Stimulated activated naive B cell treated with anti-CD40 and anti-IgM and Interleukin-4, amounts not matched to agents 10 μg/mL and 1 μg/mL and 100 μg/mL, for 72 hours (primary cell): Measurements from ENCODE around the gene ACSF3.
"Not testable (repeated sequence)": the region's sequence is repeated elsewhere in the genome, so short reads cannot be mapped to it uniquely, and the experiment has no call there.

Experiments
- ATAC-seq, 2 donors: fragments of 150-1000 bp; cut with Tn5 transposase; replicated peaks; 2 replicates each; pipeline ENCODE4 v1.10.0; 2021; ENCODE audit warnings: moderate library complexity in 1 of 2
- DNase-seq: peaks from one replicate; pipeline ENCODE4 v3.0.0; 2021
- H3K27ac Mint-ChIP-seq: one replicate; pipeline ENCODE4 v1.8.0; 2022; ENCODE audit warnings: mild to moderate bottlenecking, mixed read lengths
- H3K27me3 Mint-ChIP-seq, 2 donors: one replicate each; pipeline ENCODE4 v1.8.0; 2022; ENCODE audit warnings: mixed read lengths in 2 of 2
- H3K36me3 Mint-ChIP-seq, 2 donors: one replicate each; pipeline ENCODE4 v1.8.0; 2022; ENCODE audit warnings: mixed read lengths in 2 of 2, mild to moderate bottlenecking in 1 of 2
- H3K4me1 Mint-ChIP-seq, 2 donors: one replicate each; pipeline ENCODE4 v1.8.0; 2022; ENCODE audit warnings: mixed read lengths in 2 of 2, mild to moderate bottlenecking in 1 of 2
- H3K4me3 Mint-ChIP-seq, 2 donors: one replicate each; pipeline ENCODE4 v1.8.0; 2022; ENCODE audit warnings: mild to moderate bottlenecking in 2 of 2, mixed read lengths in 2 of 2, moderate library complexity in 1 of 2
- H3K9me3 Mint-ChIP-seq, 2 donors: one replicate each; pipeline ENCODE4 v1.8.0; 2022; ENCODE audit warnings: mixed read lengths in 2 of 2, mild to moderate bottlenecking in 1 of 2

The ACSF3 gene

DNA sequence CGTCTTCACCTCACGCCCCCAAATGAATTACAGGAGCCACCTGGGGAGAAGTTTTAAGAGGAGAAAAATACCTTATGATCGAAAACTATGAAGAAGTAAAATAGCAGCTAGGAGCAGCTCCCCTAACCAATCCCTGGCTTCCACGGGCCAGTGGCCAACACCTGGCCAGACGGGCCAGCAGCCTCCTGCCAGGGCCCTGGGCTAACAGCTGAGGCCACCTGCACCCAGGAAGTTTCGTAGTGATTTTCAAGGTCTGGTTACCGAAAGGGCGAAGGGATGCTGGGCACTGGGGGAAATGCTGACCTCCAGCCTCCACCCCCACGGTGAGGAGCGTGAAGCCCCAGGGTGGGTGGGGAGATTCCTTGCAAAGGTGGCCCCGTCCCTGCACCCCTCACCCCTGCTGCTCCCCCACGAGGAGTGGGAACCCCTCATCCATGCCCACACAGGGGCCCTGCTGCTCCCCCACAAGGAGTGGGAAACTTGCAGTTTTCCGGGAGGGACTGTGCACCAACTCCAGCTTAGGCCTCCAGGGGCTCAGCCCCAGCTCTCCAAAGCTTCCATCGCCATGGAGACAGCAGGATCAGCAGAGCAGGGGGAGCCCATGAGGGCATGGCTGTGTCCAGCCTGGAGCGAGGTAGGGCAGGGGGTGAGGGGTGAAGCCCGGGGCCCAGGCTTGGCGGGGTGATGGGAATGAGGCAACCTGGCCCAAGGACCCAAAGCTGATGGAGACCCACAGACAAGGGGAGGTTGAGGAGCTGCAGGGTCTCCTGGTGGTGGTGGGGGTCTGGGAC, 31.9 kb upstream of the ACSF3 start:
- Mint-ChIP-seq H3K4me1 (peaks cover 38 to 66% of the 10 kb centered on the region in 2 donors), H3K4me3 (peak overlapping the region; percentile 66 to 68), H3K9me3 (peaks cover 0 to 3% of the 10 kb centered on the region in 2 donors), H3K27me3 (peaks cover 12 to 13% of the 10 kb centered on the region in 2 donors), H3K27ac (peak overlapping the region; percentile 92), H3K36me3 (no peaks in the 10 kb centered on the region)
- ATAC-seq: peak; percentile 8 to 10
- no peak for DNase-seq

DNA sequence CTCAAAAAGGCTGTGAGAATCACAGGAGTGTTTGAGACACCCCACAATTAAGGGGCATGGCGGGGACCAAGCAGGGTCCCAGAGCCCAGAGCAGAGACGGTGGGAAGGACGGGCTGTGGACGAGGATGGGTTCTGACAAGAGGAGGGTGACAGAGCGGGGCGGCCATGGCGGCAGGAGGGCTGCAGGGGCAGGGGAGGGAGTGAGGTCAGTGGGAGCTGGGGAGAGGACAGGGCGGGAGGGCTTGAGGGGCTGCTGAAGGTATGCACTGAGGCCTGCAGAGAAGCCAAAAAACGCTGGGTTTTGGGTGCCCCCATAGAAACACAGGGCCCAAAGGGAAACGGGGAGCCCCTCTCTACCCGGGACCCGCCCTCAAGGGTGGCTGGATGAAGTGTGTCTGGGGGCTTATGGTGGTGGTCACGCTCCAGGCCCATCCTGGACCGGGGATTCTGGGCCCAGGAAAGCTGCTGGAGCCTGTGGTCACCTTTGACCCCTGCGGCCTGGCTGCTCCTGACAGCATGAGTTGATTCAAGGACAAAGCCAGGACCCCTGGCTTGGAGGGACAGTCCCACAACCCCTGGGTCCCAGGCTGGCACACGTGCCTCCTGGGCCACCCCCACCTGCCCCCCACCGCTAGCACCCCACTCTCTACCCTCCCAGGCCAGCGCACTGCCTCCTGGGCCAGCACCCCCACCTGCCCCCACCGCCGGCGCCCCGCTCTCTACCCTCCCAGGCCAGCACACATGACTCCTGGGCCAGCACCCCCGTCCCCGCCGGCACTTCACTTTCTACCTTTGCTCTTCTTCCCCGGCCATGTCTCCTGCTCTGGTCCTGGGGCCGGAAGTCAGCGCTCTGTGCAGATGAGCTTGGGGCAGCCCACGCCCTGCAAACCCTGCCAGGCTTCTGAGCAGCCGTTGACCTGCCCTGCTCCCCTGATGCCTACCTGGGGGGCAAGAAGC, 31.0 kb upstream of the ACSF3 start:
- H3K27me3 Mint-ChIP-seq: peaks cover 5 to 7% of the 10 kb centered on the region in 2 donors
- H3K4me3 Mint-ChIP-seq: peak overlapping the region in 1 of 2 donors; percentile 7
- H3K27ac Mint-ChIP-seq: peak overlapping the region; percentile 92
- ATAC-seq (no peak), DNase-seq (no peak)
- H3K9me3 Mint-ChIP-seq: peaks cover 0 to 3% of the 10 kb centered on the region in 2 donors
- no peaks in the 10 kb centered on the region for H3K36me3 Mint-ChIP-seq
- peaks cover 41 to 70% of the 10 kb centered on the region in 2 donors for H3K4me1 Mint-ChIP-seq

DNA sequence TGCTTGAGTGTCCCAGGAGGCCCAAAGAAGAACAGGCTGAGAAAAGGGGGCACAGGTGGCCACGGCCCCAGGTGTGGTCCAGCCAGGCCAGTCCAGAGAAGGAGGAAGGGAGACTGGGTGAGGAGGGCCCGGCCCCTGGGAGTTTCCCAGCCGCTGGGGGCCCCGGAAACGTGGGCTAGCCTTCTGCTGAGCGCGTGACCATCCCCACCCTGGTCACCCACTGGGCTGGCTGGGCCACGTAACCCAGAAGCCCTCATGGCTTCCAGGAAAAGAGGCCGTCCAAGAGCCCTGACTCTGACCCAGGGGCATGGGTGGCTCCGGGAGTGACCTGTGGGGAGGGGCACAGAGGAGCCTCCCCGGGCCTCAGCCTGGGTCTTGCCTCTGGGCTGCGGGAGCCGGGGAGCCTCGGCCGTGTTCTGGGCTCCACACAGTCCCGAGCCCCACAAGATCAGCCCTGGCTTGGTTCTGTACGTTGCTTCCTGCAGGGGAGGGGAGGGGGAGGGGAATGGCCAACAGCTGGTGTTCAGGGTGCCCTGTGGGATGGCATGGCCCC, 29.8 kb upstream of the ACSF3 start:
- Mint-ChIP-seq H3K27ac (no peak overlapping the region), H3K27me3 (peaks cover 0 to 5% of the 10 kb centered on the region in 2 donors), H3K9me3 (peaks cover 0 to 1% of the 10 kb centered on the region in 2 donors), H3K36me3 (no peaks in the 10 kb centered on the region), H3K4me1 (peaks cover 44 to 65% of the 10 kb centered on the region in 2 donors), H3K4me3 (no peak overlapping the region)
- DNase-seq (no peak), ATAC-seq (no peak)

DNA sequence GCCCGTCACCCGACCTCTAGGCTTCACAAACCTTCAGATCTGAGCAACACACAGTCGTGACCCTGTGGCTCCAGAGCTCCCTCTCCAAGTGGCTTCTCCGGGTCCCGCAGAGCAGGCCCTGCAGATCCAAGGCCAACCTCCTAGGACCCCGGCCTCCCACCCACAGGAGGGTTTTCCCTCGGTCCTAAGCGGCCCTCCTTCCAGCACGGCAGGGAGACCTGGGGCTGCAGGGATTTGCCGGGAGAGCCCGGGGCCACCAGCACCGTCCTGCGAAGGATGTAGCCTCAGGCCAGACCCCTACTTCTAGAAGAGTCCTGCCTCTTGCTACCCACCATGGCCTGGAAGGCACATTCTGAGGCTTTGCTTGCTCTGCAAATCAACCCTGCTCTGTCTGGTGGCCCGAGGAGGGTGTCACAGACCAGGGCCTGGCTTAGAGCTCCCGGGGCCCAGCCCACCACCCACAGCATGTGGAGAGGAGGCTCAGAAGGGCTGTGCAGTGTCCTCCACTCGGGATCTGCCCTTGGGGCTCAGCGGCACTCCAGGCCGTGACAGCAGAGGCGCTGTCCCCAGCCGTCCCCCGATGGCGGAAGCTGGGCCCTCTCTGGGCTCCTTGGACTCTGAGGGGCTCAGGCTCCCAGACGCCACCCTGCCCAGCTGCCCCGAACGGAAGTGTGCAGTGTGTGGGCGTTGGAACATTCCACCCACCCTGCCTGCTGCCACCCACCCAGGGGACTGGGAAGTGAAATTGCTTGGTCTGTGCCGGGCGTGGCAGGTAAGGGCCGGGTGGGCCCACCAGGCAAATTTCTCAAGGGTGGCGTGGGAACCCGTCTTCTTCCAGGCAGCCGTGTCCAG, 28.8 kb upstream of the ACSF3 start:
- Mint-ChIP-seq H3K9me3 (no peaks in the 10 kb centered on the region), H3K27ac (peak overlapping the region; percentile 62), H3K27me3 (peaks cover 0 to 5% of the 10 kb centered on the region in 2 donors), H3K4me1 (peaks cover 41 to 62% of the 10 kb centered on the region in 2 donors), H3K36me3 (no peaks in the 10 kb centered on the region), H3K4me3 (no peak overlapping the region)
- DNase-seq (peak; percentile 23), ATAC-seq (peak; percentile 3 to 16)

DNA sequence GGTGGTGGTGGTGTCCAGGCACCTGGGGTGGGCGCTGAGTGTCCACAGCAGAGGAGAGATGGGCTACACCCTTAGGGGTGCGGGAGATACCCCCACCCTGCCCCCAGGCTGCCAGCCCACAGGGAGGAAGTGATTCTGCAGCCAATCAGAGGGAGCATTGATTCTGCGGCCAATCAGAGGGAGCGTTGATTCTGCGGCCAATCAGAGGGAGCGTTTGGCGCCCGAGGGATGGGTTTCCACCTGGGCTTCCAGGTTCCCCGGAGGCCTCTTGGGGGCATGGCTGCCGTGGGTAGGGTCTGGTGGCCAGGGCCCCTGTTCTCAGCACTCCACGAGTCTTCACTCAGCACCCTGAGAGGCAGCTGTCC, 28.2 kb upstream of the ACSF3 start:
- no peaks in the 10 kb centered on the region for H3K9me3 Mint-ChIP-seq
- H3K27ac Mint-ChIP-seq: peak overlapping the region; percentile 62
- DNase-seq (no peak), ATAC-seq (peak in 1 of 2 donors; percentile 14)
- no peaks in the 10 kb centered on the region for H3K36me3 Mint-ChIP-seq
- peaks cover 36 to 56% of the 10 kb centered on the region in 2 donors for H3K4me1 Mint-ChIP-seq
- peaks cover 0 to 5% of the 10 kb centered on the region in 2 donors for H3K27me3 Mint-ChIP-seq
- no peak overlapping the region for H3K4me3 Mint-ChIP-seq

DNA sequence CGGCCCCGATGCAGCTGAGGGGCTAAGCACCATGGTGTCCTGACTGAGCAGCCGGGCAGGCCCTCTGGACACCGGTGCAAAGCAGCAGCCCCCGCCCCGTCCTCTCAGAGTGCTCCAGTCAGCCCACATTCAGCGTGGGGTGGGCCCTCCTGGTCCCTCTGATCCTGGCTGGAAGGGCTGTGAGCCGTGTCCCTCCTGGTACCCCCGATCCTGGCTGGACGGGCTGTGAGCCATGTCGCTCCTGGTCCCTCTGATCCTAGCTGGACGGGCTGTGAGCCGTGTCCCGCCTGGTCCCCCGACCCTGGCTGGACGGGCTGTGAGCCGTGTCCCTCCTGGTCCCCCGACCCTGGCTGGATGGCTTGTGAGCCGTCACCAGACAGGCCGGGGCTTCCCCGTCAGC, 26.9 kb upstream of the ACSF3 start:
- no peaks in the 10 kb centered on the region for H3K36me3 Mint-ChIP-seq
- DNase-seq (no peak), ATAC-seq (no peak)
- peaks cover 6 to 9% of the 10 kb centered on the region in 2 donors for H3K27me3 Mint-ChIP-seq
- H3K9me3 Mint-ChIP-seq: no peaks in the 10 kb centered on the region
- H3K4me3 Mint-ChIP-seq: no peak overlapping the region
- peaks cover 27 to 45% of the 10 kb centered on the region in 2 donors for H3K4me1 Mint-ChIP-seq
- H3K27ac Mint-ChIP-seq: no peak overlapping the region

DNA sequence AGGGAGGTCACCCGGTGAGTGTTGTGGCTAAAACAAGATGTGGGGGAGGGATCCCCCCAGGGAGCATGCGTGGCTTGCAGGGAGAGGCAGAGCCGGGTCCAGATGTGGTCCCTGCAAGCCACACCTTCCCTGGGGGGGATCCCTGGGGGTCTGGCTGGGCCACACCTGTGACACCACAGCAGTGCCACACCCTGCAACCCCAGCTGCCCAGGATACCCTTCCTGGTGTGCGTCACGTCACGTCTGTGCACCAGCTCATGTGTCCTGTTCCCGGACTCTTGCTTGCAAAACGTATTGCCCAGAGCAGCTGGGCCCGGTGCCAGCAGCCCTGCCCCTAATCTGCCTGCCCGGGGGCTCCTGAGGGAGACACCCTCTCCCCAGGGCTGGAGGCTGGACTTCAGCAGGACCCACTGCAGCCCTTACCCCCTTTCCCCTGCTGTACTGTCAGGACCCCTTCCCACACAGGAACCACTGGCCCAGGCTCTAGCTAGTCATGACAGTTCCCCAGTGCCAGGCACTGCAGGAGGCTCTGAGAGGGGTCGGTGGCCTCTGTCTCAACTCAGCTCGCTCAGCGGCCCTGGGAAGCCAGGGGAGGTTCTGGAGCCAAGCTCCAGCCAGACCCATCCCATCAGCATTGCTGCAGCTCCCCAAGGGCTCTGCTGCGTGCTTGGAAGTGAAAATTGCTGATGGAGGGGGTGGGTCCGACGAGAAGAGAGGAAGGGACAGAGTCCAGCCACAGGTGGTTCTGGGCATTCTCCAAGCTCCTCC, 25.8 kb upstream of the ACSF3 start:
- Mint-ChIP-seq H3K27ac (no peak overlapping the region), H3K9me3 (no peaks in the 10 kb centered on the region), H3K4me1 (peaks cover 20 to 40% of the 10 kb centered on the region in 2 donors), H3K27me3 (peaks cover 8 to 13% of the 10 kb centered on the region in 2 donors), H3K4me3 (no peak overlapping the region), H3K36me3 (no peaks in the 10 kb centered on the region)
- no peak for DNase-seq
- peak; percentile 32 to 49 for ATAC-seq

DNA sequence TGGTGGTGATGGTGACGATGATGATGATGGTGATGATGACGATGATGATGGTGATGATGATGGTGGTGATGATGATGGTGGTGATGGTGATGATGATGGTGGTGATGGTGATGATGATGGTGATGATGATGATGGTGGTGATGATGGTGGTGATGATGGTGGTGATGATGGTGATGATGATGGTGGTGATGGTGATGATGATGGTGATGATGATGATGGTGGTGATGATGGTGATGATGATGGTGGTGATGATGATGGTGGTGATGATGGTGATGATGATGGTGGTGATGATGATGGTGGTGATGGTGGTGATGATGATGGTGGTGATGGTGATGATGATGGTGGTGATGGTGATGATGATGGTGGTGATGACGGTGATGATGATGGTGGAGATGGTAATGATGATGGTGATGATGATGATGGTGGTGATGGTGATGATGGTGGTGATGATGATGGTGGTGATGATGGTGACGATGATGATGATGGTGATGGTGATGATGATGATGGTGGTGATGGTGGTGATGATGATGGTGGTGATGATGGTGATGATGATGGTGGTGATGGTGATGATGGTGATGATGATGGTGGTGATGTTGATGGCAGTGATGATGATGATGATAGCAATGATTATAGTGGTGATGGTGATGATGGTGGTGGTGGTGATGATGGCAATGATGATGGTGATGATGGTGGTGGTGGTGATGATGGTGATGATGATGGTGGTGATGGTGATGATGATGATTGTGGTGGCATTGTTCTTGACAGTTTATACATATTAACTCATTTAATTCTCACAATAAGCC, 24.6 kb upstream of the ACSF3 start:
- DNase-seq, H3K9me3 Mint-ChIP-seq, H3K27ac Mint-ChIP-seq, H3K4me3 Mint-ChIP-seq, H3K36me3 Mint-ChIP-seq, ATAC-seq: not testable (repeated sequence)
- Mint-ChIP-seq H3K4me1 (peaks cover 18 to 35% of the 10 kb centered on the region in 2 donors), H3K27me3 (peaks cover 8 to 13% of the 10 kb centered on the region in 2 donors)

DNA sequence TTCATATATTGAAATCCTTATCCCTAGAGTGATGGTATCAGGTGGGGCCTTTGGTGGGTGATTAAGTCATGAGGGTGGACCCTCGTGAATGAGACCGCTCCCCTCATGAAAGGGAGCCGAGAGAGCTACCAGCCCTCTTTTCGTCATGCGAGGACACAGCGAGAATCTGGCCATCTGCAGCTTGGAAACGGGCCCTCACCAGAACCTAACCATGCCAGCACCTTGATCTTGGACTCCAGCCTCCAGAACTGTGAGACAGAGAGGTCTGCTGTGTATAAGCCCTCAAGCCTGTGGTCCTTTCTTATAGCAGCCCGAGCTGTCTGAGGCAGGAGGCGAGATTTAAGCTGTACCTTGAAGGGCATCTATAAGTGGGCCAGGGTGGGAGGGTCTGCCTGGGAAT, 23.7 kb upstream of the ACSF3 start:
- peaks cover 16 to 35% of the 10 kb centered on the region in 2 donors for H3K4me1 Mint-ChIP-seq
- no peak overlapping the region for H3K27ac Mint-ChIP-seq
- ATAC-seq (no peak), DNase-seq (no peak)
- no peaks in the 10 kb centered on the region for H3K9me3 Mint-ChIP-seq
- no peaks in the 10 kb centered on the region for H3K36me3 Mint-ChIP-seq
- peaks cover 8 to 13% of the 10 kb centered on the region in 2 donors for H3K27me3 Mint-ChIP-seq
- no peak overlapping the region for H3K4me3 Mint-ChIP-seq

DNA sequence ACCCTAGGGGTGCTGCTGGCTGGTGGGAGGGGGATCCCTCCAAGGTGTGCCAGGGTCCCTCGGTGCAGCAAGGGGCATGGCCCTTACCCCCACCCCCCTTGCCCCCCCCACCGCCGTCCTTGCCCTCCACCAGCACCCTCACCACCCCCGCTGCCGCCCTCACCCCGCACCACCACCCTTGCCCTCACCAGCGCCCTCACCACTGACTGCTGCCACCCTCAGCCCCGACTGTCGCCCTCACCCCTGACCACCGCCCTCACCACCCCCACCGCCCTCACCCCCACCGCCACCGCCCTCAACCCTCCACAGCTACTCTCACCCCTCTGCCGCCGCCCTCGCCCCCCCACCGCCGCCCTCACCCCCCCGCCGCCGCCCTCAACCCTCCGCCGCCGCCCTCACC, 23.1 kb upstream of the ACSF3 start:
- Mint-ChIP-seq H3K27ac (no peak overlapping the region), H3K4me1 (peaks cover 12 to 28% of the 10 kb centered on the region in 2 donors)
- no peak for ATAC-seq

DNA sequence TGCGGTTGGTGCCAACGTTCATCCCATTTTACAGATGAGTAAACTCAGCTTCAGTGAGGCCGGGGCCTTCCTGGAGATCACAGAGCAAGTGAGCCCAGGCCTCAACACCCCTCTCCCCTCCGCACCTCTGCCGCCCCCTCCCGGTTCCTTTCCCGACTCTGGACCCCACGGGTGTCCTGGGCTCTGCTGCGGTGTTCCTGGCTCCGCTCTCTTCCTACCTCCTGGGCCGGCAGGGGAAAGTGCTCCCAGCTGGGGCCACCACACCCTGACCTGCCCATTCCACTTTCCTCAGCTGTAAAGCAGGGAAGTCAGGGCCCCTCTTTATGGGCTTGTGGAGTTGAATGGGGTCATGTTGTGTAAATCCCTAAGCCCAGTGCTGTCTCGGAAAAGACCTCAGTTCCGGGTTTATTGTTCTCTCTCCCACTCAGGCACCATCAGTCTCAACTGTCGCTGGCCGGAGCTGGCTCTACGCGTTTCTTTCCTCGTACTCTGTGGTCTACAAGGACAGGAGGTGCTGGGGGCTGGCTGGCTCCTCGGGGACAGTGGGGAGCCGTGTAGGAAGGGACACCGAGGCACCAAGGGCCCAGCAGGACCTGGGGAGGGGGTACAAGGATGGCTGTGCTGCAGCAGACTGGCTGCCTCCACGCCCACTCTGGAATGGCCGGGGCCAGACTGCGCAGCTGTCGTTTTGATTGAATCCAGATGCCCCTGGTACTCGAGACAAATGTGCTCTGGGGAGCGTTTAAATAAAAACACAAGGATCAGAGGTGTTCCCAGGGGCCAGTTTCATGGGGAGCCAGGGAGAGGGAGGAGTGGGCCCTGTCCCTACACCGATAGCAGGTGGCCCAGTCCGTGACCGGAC, 21.7 kb upstream of the ACSF3 start:
- Mint-ChIP-seq H3K9me3 (no peaks in the 10 kb centered on the region), H3K27me3 (peaks cover 4 to 13% of the 10 kb centered on the region in 2 donors), H3K4me1 (peaks cover 9 to 21% of the 10 kb centered on the region in 2 donors), H3K4me3 (no peak overlapping the region), H3K36me3 (no peaks in the 10 kb centered on the region), H3K27ac (no peak overlapping the region)
- ATAC-seq: no peak
- DNase-seq: no peak

More for the DNA sequence above, 23.1 kb upstream of the ACSF3 start:
- Mint-ChIP-seq H3K27me3 (peaks cover 8 to 13% of the 10 kb centered on the region in 2 donors), H3K36me3 (no peaks in the 10 kb centered on the region), H3K9me3 (no peaks in the 10 kb centered on the region), H3K4me3 (no peak overlapping the region)
- DNase-seq: no peak
